PFSK-1 (cell line): ENCODE results near the gene RASSF1.

Experiments
- FOXP2 ChIP-seq: optimal IDR thresholded peaks from 2 replicates; pipeline ENCODE3; 2011; ENCODE audit warnings: borderline replicate concordance, control low read depth, inconsistent platforms; ENCODE audit not compliant: insufficient read depth; ENCODE audit errors: extremely low read length, extremely low read depth
- POLR2AphosphoS5 ChIP-seq: IDR thresholded peaks from 2 replicates; pipeline ENCODE4 v1.6.1; 2012; ENCODE audit warnings: low read depth, mild to moderate bottlenecking, control low read depth, low read length, moderate library complexity
- SIN3A ChIP-seq: IDR thresholded peaks from 2 replicates; pipeline ENCODE4 v1.6.1; 2012; ENCODE audit warnings: mild to moderate bottlenecking, low read length, moderate library complexity, borderline replicate concordance; ENCODE audit not compliant: insufficient read depth
- TAF1 ChIP-seq: IDR thresholded peaks from 2 replicates; pipeline ENCODE4 v1.6.1; 2012; ENCODE audit warnings: low read length, control low read depth, borderline replicate concordance; ENCODE audit not compliant: insufficient read depth
- TF ChIP-seq, protein P1 (sequence below), 2 experiments: IDR thresholded peaks; 2 replicates each; pipeline versions ENCODE4 v1.6.1 to v1.8.0; 2011 to 2012; ENCODE audit warnings: low read depth in 2 of 2, low read length in 2 of 2, control low read depth in 1 of 2, inconsistent platforms in 1 of 2, mild to moderate bottlenecking in 1 of 2, moderate library complexity in 1 of 2; ENCODE audit not compliant: insufficient read depth in 1 of 2

The RASSF1 gene

DNA sequence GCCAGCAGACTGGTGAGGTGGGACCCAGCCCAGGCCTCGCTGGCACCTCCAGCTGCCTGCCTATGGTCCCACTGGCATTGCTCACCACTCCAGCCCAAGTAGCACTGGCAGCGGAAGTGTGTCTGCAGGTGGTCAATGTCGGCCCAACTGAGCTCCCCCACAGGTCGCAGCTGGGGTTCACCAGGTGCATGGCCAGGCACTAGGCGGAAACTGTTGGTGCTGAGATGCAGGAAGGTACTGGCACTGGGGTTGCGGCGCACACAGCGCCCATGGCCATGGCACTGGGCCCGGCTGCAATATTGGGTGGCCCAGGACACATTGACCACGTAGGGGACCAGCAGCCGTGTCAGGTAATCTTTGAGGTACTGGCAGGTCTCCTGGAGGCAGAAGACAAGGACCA lies 22.5 kb downstream of the RASSF1 start:
- TF ChIP-seq SIN3A, result no peak
- TF ChIP-seq TAF1, result no peak
- no peak for TF ChIP-seq POLR2AphosphoS5
- no peak for TF ChIP-seq FOXP2
- TF ChIP-seq, protein P1, sequence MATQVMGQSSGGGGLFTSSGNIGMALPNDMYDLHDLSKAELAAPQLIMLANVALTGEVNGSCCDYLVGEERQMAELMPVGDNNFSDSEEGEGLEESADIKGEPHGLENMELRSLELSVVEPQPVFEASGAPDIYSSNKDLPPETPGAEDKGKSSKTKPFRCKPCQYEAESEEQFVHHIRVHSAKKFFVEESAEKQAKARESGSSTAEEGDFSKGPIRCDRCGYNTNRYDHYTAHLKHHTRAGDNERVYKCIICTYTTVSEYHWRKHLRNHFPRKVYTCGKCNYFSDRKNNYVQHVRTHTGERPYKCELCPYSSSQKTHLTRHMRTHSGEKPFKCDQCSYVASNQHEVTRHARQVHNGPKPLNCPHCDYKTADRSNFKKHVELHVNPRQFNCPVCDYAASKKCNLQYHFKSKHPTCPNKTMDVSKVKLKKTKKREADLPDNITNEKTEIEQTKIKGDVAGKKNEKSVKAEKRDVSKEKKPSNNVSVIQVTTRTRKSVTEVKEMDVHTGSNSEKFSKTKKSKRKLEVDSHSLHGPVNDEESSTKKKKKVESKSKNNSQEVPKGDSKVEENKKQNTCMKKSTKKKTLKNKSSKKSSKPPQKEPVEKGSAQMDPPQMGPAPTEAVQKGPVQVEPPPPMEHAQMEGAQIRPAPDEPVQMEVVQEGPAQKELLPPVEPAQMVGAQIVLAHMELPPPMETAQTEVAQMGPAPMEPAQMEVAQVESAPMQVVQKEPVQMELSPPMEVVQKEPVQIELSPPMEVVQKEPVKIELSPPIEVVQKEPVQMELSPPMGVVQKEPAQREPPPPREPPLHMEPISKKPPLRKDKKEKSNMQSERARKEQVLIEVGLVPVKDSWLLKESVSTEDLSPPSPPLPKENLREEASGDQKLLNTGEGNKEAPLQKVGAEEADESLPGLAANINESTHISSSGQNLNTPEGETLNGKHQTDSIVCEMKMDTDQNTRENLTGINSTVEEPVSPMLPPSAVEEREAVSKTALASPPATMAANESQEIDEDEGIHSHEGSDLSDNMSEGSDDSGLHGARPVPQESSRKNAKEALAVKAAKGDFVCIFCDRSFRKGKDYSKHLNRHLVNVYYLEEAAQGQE (IDR thresholded peaks at IDR 0.05; ENCODE audit: insufficient read depth in 1 of 2, low read depth in 2 of 2, low read length in 2 of 2), result no peak

- TF ChIP-seq POLR2AphosphoS5 (no peak), SIN3A (no peak), FOXP2 (no peak), TAF1 (no peak)
- TF ChIP-seq, protein P1 (IDR thresholded peaks at IDR 0.05; ENCODE audit: insufficient read depth in 1 of 2, low read depth in 2 of 2, low read length in 2 of 2), result no peak
Measured at GRCh38 chr3:50317300-50317699, 23.3 kb downstream of the RASSF1 start.

DNA sequence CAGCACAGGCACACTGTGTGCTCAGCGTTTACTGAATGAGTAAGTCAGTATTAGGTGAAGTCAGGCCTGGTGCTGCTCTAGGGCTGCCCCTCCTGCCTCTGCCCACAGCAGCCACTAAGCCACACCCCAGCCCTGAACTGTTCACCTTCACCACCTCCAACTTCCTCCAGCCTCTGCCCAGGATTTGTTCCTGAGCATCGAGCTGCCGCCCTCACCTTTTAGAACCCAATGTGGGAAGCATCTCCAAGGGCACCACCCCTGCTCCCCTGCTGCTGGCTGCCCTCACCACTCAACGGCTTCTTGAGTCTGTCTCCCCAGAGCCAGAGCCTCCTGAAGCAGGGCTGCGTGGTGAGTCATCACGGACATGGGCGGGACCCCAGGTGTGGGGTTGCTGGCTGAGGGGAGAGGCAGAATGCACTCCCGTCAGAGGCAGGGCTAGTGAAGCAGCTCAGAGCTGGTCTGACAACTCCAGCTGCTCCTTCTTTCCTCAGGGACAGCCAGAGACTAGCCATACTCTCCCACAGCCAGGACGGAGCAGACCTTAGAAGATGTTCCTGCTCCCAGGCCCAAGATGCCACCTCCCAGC lies 23.9 kb downstream of the RASSF1 start:
- TF ChIP-seq FOXP2 (no peak), TAF1 (no peak), SIN3A (no peak), POLR2AphosphoS5 (no peak)
- TF ChIP-seq, protein P1 (IDR thresholded peaks at IDR 0.05; ENCODE audit: insufficient read depth in 1 of 2, low read depth in 2 of 2, low read length in 2 of 2), result no peak

DNA sequence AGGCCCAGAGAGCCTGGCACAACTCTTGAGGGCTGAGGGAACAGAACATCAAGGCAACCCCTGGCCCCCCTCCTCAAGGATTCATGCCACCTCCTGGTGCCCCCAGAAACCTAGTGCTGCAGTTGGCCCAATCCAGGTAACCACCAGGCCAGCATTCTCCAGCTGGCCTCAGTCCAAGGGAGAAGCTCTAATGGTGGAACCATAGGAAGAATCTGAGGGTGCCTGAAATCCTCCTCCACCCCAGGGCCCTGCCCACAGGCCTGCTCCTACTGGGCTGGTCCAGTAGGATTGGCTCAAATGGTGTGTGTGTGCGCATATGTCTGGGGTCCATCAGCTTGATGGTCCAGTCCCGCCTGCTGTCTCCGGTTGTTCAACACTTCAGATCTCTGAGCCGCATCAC lies 25.8 kb downstream of the RASSF1 start:
- TF ChIP-seq TAF1 (no peak), FOXP2 (no peak), POLR2AphosphoS5 (no peak), SIN3A (no peak)
- TF ChIP-seq, protein P1 (IDR thresholded peaks at IDR 0.05; ENCODE audit: insufficient read depth in 1 of 2, low read depth in 2 of 2, low read length in 2 of 2), result no peak

GRCh38 chr3:50314342-50314741 lies 26.3 kb downstream of the RASSF1 start:
- no peak for TF ChIP-seq SIN3A
- TF ChIP-seq, protein P1 (IDR thresholded peaks at IDR 0.05; ENCODE audit: insufficient read depth in 1 of 2, low read depth in 2 of 2, low read length in 2 of 2), result no peak
- no peak for TF ChIP-seq FOXP2
- TF ChIP-seq TAF1, result no peak
- TF ChIP-seq POLR2AphosphoS5, result no peak
